ENCODE results near the gene USP35.

GRCh38 chr11:78256962-78257361 is 68.2 kb downstream of the USP35 start:
- TF ChIP-seq POLR2A (IDR thresholded peaks at IDR 0.05) (no peak), POLR2AphosphoS5 (IDR thresholded peaks at IDR 0.05; ENCODE audit: insufficient read depth in 1 of 2, low read depth in 1 of 2) (peak in 1 of 2 donors; percentile 69), CTCF (IDR thresholded peaks at IDR 0.05) (no peak)
